Keratinocyte (primary cell): ENCODE data around the gene KLHL35. TPM values are rescaled to one million over a fixed set of nuclear protein-coding genes. Genes with fewer than 3 reads are reported as not detected.

Experiments
- DNase-seq: peaks from one replicate; pipeline ENCODE4 v3.0.0-alpha.2; 2011; ENCODE audit warnings: low read depth, missing footprints, low spot score
- FAIRE-seq: peaks from 2 replicates; lab custom pipeline; 2011; peaks lifted over from hg19 to GRCh38; lab: Jason Lieb, UNC
- H2AFZ ChIP-seq: 2 replicates; pipeline ENCODE4 v1.6.0; 2012; ENCODE audit warnings: low read length, control low read depth, inconsistent platforms; ENCODE audit not compliant: control insufficient read depth
- H3K27ac ChIP-seq: 2 replicates; pipeline ENCODE4 v1.5.1; 2011; ENCODE audit warnings: low read length; ENCODE audit not compliant: control insufficient read depth, insufficient read depth
- H3K27me3 ChIP-seq: 3 replicates; pipeline ENCODE4 v1.6.0; 2011; ENCODE audit warnings: low read length; ENCODE audit not compliant: control insufficient read depth, insufficient read depth; ENCODE audit errors: extremely low read depth
- H3K36me3 ChIP-seq, 2 experiments: 2 replicates in 1 of 2; 3 replicates in 1 of 2; pipeline ENCODE4 v1.5.1; 2011; ENCODE audit warnings: low read length in 2 of 2, mild to moderate bottlenecking in 1 of 2; ENCODE audit not compliant: control insufficient read depth in 2 of 2, insufficient read depth in 2 of 2; ENCODE audit errors: extremely low read depth in 1 of 2
- H3K4me1 ChIP-seq: 3 replicates; pipeline ENCODE4 v1.5.1; 2011; ENCODE audit warnings: low read length; ENCODE audit not compliant: control insufficient read depth, insufficient read depth; ENCODE audit errors: extremely low read depth
- H3K4me2 ChIP-seq: 3 replicates; pipeline ENCODE4 v1.6.0; 2011; ENCODE audit warnings: low read depth, low read length; ENCODE audit not compliant: control insufficient read depth, insufficient read depth; ENCODE audit errors: extremely low read depth
- H3K4me3 ChIP-seq, 3 experiments: fragments of 200-600 bp in 1 of 3; sonication (generic) in 1 of 3; 2 replicates in 2 of 3; 3 replicates in 1 of 3; pipeline ENCODE4 v1.5.1; 2011 to 2016; ENCODE audit warnings: low read length in 3 of 3, mild to moderate bottlenecking in 3 of 3, control low read depth in 2 of 3, inconsistent platforms in 1 of 3, low read depth in 1 of 3, mixed read lengths in 1 of 3, mixed run types in 1 of 3, moderate library complexity in 1 of 3; ENCODE audit not compliant: control insufficient read depth in 2 of 3, insufficient read depth in 2 of 3; ENCODE audit errors: extremely low read depth in 1 of 3
- H3K79me2 ChIP-seq: 2 replicates; pipeline ENCODE4 v1.6.0; 2012; ENCODE audit warnings: low read length; ENCODE audit not compliant: control insufficient read depth, insufficient read depth
- H3K9ac ChIP-seq: 3 replicates; pipeline ENCODE4 v1.6.0; 2011; ENCODE audit warnings: low read length; ENCODE audit not compliant: control insufficient read depth, insufficient read depth; ENCODE audit errors: extremely low read depth
- H3K9me1 ChIP-seq: 3 replicates; pipeline ENCODE4 v1.6.0; 2011; ENCODE audit warnings: low read length; ENCODE audit not compliant: control insufficient read depth, insufficient read depth; ENCODE audit errors: extremely low read depth
- H3K9me3 ChIP-seq: 2 replicates; pipeline ENCODE4 v1.5.1; 2012; ENCODE audit warnings: low read depth, low read length; ENCODE audit not compliant: control insufficient read depth
- H4K20me1 ChIP-seq: 3 replicates; pipeline ENCODE4 v1.6.0; 2011; ENCODE audit warnings: low read length; ENCODE audit not compliant: control insufficient read depth, insufficient read depth; ENCODE audit errors: extremely low read depth
- EZH2 ChIP-seq: IDR thresholded peaks from one replicate; pipeline ENCODE4 v1.6.1; 2012; ENCODE audit warnings: inconsistent platforms, mild to moderate bottlenecking, low read length, moderate library complexity
- dilution Hi-C: fragments of 300-500 bp; cut with MboI; formaldehyde crosslinking; loops from one replicate; pipeline ENCODE4 v1.7.0; 2020; ENCODE audit warnings: low sequenced_read_pairs; ENCODE audit not compliant: extremely low pct_ligation_motif_present
- polyA plus RNA-seq, 5 experiments: library from polyadenylated mRNA; depleted of rRNA in 3 of 5; stranded (reverse) in 3 of 5; stranded (forward) in 1 of 5; unstranded in 1 of 5; fragments of >200 nt; gene quantifications; 1 replicate in 1 of 5; 2 replicates in 3 of 5; 3 replicates in 1 of 5; pipeline versions ENCODE4 v1.2.1 to v1.2.3, GENCODE V29; 2011 to 2012; ENCODE audit warnings: missing spikeins in 2 of 5, low read depth in 1 of 5, low replicate concordance in 1 of 5
- TF ChIP-seq, protein P1 (sequence below), 3 experiments: IDR thresholded peaks in 1 of 3; conservative IDR thresholded peaks in 1 of 3; optimal IDR thresholded peaks in 1 of 3; 2 replicates in 2 of 3; 3 replicates in 1 of 3; pipeline versions ENCODE3 to v1.5.1; 2011; ENCODE audit warnings: low read length in 3 of 3, mild to moderate bottlenecking in 3 of 3, moderate library complexity in 2 of 3, control low read depth in 1 of 3, inconsistent platforms in 1 of 3; ENCODE audit not compliant: insufficient read depth in 2 of 3; ENCODE audit errors: extremely low read depth in 1 of 3

KLHL35 gene
- polyA plus RNA-seq, 1 donor (not counting 4 experiments of a cell fraction or from before 2014, with no cell fraction given): 0.58 TPM

DNA sequence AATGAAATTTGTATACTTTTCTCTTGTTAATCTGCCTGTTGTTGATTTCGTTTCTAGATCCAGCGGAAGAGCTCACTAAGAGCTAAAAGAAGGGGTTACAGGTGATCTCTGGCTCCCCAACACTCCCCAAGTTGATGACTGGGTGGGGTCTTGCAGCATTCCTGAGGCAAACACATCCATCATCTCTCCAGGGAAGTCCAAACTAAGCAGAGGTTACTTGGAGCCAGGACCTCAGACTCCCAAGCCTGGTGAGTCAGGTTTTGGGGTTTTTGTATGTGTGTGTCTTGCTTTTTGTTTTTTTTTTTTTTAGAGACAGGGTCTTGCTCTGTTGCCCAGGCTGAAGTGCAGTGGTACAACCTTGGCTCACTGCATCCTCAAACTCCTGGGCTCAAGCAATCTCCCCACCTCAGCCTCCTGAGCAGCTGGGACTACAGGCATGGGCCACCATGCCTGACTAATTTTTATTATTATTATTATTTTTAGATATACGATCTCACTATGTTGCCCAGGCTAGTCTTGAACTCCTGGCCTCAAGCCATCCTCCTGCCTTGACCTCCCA lies 45.2 kb downstream of the KLHL35 start:
- Histone ChIP-seq H3K9me1 (no peaks in the 10 kb centered on the region), H3K4me3 (no peak overlapping the region), H2AFZ (no peak overlapping the region), H3K36me3 (no peaks in the 10 kb centered on the region), H3K9ac (no peak overlapping the region), H3K4me1 (peaks cover 7% of the 10 kb centered on the region), H3K27ac (no peak overlapping the region), H3K27me3 (peaks cover 4% of the 10 kb centered on the region), H3K9me3 (no peaks in the 10 kb centered on the region), H4K20me1 (no peaks in the 10 kb centered on the region), H3K4me2 (no peak overlapping the region), H3K79me2 (no peaks in the 10 kb centered on the region)
- TF ChIP-seq, protein P1, sequence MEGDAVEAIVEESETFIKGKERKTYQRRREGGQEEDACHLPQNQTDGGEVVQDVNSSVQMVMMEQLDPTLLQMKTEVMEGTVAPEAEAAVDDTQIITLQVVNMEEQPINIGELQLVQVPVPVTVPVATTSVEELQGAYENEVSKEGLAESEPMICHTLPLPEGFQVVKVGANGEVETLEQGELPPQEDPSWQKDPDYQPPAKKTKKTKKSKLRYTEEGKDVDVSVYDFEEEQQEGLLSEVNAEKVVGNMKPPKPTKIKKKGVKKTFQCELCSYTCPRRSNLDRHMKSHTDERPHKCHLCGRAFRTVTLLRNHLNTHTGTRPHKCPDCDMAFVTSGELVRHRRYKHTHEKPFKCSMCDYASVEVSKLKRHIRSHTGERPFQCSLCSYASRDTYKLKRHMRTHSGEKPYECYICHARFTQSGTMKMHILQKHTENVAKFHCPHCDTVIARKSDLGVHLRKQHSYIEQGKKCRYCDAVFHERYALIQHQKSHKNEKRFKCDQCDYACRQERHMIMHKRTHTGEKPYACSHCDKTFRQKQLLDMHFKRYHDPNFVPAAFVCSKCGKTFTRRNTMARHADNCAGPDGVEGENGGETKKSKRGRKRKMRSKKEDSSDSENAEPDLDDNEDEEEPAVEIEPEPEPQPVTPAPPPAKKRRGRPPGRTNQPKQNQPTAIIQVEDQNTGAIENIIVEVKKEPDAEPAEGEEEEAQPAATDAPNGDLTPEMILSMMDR (optimal IDR thresholded peaks at IDR 0.05 in 1 of 3, IDR thresholded peaks at IDR 0.05 in 1 of 3, conservative IDR thresholded peaks at IDR 0.05 in 1 of 3; ENCODE audit: extremely low read depth in 1 of 3, insufficient read depth in 2 of 3, low read length in 3 of 3): no peak
- no peak for TF ChIP-seq EZH2
- dilution Hi-C loops: no loop called here
- FAIRE-seq (no peak), DNase-seq (no peak)

DNA sequence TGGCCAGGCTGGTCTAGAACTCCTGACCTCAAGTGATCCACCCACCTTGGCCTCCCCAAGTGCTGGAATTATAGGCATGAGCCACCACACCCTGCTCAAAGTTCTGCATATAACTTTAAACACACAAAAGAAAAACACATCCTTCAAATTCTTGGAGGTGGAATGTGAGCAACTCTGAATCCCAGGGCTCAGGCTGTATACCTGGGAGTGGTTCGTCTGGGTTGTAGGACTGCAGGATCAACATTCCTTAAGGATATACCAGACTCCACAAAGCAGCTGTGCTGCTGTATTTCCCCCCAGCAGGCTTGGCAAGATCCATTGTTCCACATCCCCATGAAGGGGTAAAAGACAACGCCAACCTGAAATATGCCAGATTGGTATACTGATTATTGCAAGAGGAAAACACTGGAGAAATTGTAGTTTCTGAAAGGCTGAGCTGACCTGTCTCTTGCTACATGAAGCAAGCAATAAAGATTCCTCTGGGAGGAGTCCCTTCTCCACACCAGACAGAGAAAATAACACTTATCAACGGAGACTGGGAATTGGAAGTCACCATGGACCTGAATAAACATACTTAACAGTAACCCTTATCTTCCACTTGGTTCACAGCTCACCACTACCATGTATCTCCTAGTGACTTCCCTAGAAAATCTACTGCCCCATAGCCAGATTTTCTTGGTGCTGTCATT lies 45.9 kb downstream of the KLHL35 start:
- H3K4me3 ChIP-seq: no peak overlapping the region
- H3K4me2 ChIP-seq: no peak overlapping the region
- H4K20me1 ChIP-seq: no peaks in the 10 kb centered on the region
- no peaks in the 10 kb centered on the region for H3K36me3 ChIP-seq
- no peaks in the 10 kb centered on the region for H3K9me1 ChIP-seq
- FAIRE-seq (no peak), DNase-seq (no peak)
- H3K4me1 ChIP-seq: peaks cover 7% of the 10 kb centered on the region
- TF ChIP-seq, protein P1 (optimal IDR thresholded peaks at IDR 0.05 in 1 of 3, IDR thresholded peaks at IDR 0.05 in 1 of 3, conservative IDR thresholded peaks at IDR 0.05 in 1 of 3; ENCODE audit: extremely low read depth in 1 of 3, insufficient read depth in 2 of 3, low read length in 3 of 3): no peak
- no peak for TF ChIP-seq EZH2
- dilution Hi-C loops: no loop called here
- peaks cover 4% of the 10 kb centered on the region for H3K27me3 ChIP-seq
- H3K27ac ChIP-seq: no peak overlapping the region
- H3K79me2 ChIP-seq: no peaks in the 10 kb centered on the region
- H3K9me3 ChIP-seq: no peaks in the 10 kb centered on the region
- no peak overlapping the region for H2AFZ ChIP-seq
- no peak overlapping the region for H3K9ac ChIP-seq
